Measurements from ENCODE around the gene SESN2.

- no peak for TF ChIP-seq POLR2A (IDR thresholded peaks at IDR 0.05; ENCODE audit: low read depth, low read length)
- TF ChIP-seq RELA (IDR thresholded peaks at IDR 0.05; ENCODE audit: borderline replicate concordance, partially characterized antibody), result no peak
Measured at GRCh38 chr1:28326515-28326914, 67.2 kb downstream of the SESN2 start.

All from GM12878 (cell line).